ENCODE data around the gene MUCL1.
A peak's percentile ranks its signal among the peaks of the same experiment; 100 is the strongest.

MUCL1 gene, protein sequence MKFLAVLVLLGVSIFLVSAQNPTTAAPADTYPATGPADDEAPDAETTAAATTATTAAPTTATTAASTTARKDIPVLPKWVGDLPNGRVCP

DNA sequence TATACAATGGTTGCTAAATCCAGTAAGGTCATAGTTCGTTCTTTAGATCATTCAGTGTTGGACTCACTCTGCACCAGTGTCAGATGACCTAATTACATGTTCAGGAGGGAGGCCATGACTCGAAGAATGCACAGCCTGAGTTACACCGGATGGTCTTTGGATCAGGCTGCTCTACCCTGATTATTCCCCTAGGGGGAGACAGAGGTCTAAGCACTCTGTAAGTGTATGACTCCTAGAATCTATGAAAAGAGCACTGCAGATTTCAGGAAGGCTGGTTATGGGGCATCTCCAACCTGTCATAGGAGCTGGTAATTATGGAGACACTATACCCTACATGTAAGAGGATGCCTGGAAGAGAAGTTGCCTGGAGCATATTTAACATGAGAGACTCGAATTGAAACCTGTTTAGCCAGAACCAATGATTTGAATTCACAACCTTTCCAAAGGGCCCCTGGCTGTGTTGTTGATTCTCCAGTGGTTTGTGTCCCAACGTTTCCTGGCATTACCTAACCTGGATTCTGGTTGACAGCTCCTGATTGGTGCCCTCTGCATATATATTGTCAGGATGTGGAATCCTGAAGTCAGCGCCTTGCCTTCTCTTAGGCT is at the start of gene MUCL1:
Gene MUCL1 (plus strand): TSS at position 584 of the 606 bp plus-strand sequence. CDS start 67 bp downstream, outside the sequence.
- H3K27ac Mint-ChIP-seq = no peak within 1 kb of the TSS

DNA sequence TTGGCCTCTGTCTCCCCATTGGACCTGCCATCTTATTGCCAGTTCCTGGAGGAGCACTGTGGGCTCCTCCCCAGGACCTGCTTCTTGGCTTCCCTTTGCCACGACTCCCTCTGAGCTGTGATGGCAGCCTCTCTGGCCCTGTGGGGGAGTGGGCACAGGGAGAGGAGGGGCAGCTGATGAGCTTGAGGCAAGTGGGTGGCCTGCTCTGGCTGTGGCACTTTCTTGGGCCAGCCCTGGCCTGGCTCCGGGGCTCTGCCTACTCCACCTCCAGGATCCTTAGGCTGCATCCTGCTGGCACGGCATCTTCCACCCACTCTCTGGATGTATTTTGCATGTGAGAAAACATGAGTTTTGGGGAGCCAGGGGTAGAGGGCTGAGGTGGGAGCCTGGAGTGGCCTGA is 32.6 kb upstream of the MUCL1 start:
- Mint-ChIP-seq H3K4me1 (no peaks in the 10 kb centered on the region), H3K9me3 (peaks cover 4% of the 10 kb centered on the region), H3K27me3 (peaks cover 14% of the 10 kb centered on the region), H3K36me3 (no peaks in the 10 kb centered on the region), H3K27ac (no peak overlapping the region), H3K4me3 (no peak overlapping the region)
- DNase-seq (ENCODE audit: low spot score in 2 of 2) = no peak
- no peak for ATAC-seq (ENCODE audit: low read depth)

More for the DNA sequence above, at the start of gene MUCL1:
- no peaks in the 10 kb centered on the region for H3K9me3 Mint-ChIP-seq
- peaks cover 8% of the 10 kb centered on the region for H3K27me3 Mint-ChIP-seq
- no peak within 1 kb of the TSS for H3K4me3 Mint-ChIP-seq
- DNase-seq (ENCODE audit: low spot score in 2 of 2) (peak; percentile 51 to 63), ATAC-seq (ENCODE audit: low read depth) (peak; percentile 87)
- H3K4me1 Mint-ChIP-seq = no peaks in the 10 kb centered on the region
- peaks cover 2% of the 10 kb centered on the region for H3K36me3 Mint-ChIP-seq

- H3K27me3 Mint-ChIP-seq = peaks cover 8% of the 10 kb centered on the region
- ATAC-seq (ENCODE audit: low read depth) = no peak
- H3K4me3 Mint-ChIP-seq = no peak overlapping the region
- H3K9me3 Mint-ChIP-seq = peaks cover 4% of the 10 kb centered on the region
- DNase-seq (ENCODE audit: low spot score in 2 of 2) = no peak
- no peaks in the 10 kb centered on the region for H3K4me1 Mint-ChIP-seq
- H3K36me3 Mint-ChIP-seq = no peaks in the 10 kb centered on the region
- H3K27ac Mint-ChIP-seq = no peak overlapping the region
These were observed 29.9 kb upstream of the MUCL1 start for GRCh38 chr12:54824402-54824801.

DNA sequence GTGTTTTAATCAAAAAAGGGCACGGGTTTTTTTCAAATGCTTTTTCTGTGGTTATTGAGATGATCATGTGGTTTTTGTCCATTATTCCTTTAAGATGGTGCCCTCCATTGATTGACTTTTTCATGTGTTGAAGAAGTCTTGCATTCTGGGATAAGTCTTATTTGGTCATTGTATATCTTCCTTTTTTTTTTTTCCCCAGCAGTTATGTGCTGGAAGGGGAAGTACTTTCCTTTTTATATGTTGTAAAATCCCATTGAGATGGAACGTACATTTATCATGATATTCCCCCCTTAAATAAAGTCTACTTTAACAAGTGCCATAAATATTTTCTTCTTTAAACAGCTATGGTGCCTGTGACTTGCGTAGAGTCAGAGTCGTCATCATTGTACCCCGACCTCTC is 24.8 kb upstream of the MUCL1 start:
- DNase-seq (ENCODE audit: low spot score in 2 of 2) (no peak), ATAC-seq (ENCODE audit: low read depth) (no peak)
- H3K27me3 Mint-ChIP-seq = peaks cover 4% of the 10 kb centered on the region
- no peaks in the 10 kb centered on the region for H3K36me3 Mint-ChIP-seq
- no peaks in the 10 kb centered on the region for H3K9me3 Mint-ChIP-seq
- H3K4me1 Mint-ChIP-seq = no peaks in the 10 kb centered on the region
- H3K4me3 Mint-ChIP-seq = no peak overlapping the region
- no peak overlapping the region for H3K27ac Mint-ChIP-seq

- Mint-ChIP-seq H3K36me3 (no peaks in the 10 kb centered on the region), H3K9me3 (no peaks in the 10 kb centered on the region), H3K4me3 (no peak overlapping the region), H3K4me1 (no peaks in the 10 kb centered on the region), H3K27me3 (peaks cover 4% of the 10 kb centered on the region), H3K27ac (no peak overlapping the region)
- ATAC-seq (ENCODE audit: low read depth) = no peak
- no peak for DNase-seq (ENCODE audit: low spot score in 2 of 2)
These were observed 24.1 kb upstream of the MUCL1 start for GRCh38 chr12:54830199-54830598.

GRCh38 chr12:54831631-54832030 is 22.7 kb upstream of the MUCL1 start:
- H3K27me3 Mint-ChIP-seq = peaks cover 4% of the 10 kb centered on the region
- peaks cover 4% of the 10 kb centered on the region for H3K9me3 Mint-ChIP-seq
- DNase-seq (ENCODE audit: low spot score in 2 of 2) (no peak), ATAC-seq (ENCODE audit: low read depth) (no peak)
- no peak overlapping the region for H3K4me3 Mint-ChIP-seq
- H3K27ac Mint-ChIP-seq = no peak overlapping the region
- H3K4me1 Mint-ChIP-seq = no peaks in the 10 kb centered on the region
- H3K36me3 Mint-ChIP-seq = no peaks in the 10 kb centered on the region

DNA sequence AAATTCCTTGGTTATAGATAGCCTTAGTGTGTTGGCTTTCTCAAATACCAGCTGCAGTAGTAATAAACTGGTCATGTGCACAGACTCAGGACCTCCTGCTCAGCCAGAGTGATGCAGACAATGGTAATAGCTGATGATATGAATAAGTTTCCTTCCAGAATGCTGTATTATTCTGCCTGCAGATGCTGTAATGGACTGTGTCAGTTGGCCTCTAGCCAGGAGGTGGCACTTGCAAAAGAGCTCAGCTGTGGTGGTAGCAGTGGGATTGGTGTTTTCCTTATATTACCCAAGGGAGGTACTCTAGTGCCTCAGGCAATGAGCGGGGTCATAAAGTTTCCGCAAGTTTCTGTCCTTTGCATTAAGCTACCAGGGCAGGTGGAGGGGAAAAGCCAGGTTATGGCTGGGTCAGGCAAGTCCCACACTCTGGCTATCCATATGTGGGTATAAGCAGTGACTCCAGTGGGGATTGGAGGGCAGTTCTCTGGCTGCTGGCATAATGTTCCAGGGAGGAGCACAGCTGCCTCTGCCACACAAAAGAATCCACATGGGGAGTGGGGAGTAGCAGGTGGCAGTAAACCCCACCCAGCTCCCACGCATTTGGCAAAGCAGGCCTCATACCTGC is 14.0 kb upstream of the MUCL1 start:
- peaks cover 9% of the 10 kb centered on the region for H3K27me3 Mint-ChIP-seq
- no peak overlapping the region for H3K27ac Mint-ChIP-seq

DNA sequence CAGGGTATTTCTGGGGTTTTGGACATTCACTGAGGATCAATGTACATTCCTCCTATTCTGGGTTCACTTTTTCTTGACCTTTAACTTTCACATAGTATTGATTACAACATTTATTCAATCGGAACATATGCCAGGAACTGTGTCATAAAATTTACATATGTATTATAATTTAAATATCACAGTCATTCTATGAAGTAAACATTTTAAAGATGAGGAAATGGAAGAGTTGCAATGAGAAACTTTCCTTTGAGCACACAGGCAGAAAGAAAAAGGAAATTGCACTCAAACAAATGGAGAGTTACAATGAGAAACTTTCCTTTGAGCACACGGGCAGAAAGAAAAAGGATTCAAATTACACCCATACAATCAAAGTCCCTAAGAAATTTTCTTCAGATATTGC is 3.1 kb downstream of the MUCL1 start:
- Mint-ChIP-seq H3K27ac (no peak overlapping the region), H3K36me3 (peaks cover 2% of the 10 kb centered on the region), H3K27me3 (peaks cover 19% of the 10 kb centered on the region), H3K9me3 (no peaks in the 10 kb centered on the region), H3K4me3 (no peak overlapping the region), H3K4me1 (no peaks in the 10 kb centered on the region)
- no peak for DNase-seq (ENCODE audit: low spot score in 2 of 2)
- no peak for ATAC-seq (ENCODE audit: low read depth)

More for the DNA sequence above, 14.0 kb upstream of the MUCL1 start:
- DNase-seq (ENCODE audit: low spot score in 2 of 2) (no peak), ATAC-seq (ENCODE audit: low read depth) (no peak)
- H3K4me1 Mint-ChIP-seq = no peaks in the 10 kb centered on the region
- H3K36me3 Mint-ChIP-seq = peaks cover 3% of the 10 kb centered on the region
- peaks cover 10% of the 10 kb centered on the region for H3K9me3 Mint-ChIP-seq
- H3K4me3 Mint-ChIP-seq = no peak overlapping the region

DNA sequence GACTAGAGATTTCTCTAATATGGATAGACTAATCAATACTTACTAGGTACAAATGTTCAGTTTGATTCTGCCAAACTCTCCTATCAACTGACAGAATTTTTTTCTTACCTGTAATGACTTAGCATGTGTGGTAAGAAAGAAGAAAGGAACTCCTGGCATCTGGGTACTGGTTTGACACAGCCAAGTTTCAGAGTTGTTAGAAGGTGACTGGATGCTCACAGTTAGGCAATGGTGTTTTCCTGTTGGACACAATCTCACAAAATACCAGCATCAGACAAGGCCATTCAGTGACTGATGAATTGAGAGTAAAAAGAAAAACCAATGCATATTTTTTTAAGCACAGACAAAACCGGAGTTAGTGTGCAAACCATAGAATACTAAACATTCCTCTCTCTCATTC is 4.2 kb downstream of the MUCL1 start:
- Mint-ChIP-seq H3K27me3 (peaks cover 24% of the 10 kb centered on the region), H3K4me3 (no peak overlapping the region), H3K4me1 (no peaks in the 10 kb centered on the region), H3K27ac (no peak overlapping the region), H3K36me3 (peaks cover 2% of the 10 kb centered on the region), H3K9me3 (no peaks in the 10 kb centered on the region)
- ATAC-seq (ENCODE audit: low read depth) = no peak
- no peak for DNase-seq (ENCODE audit: low spot score in 2 of 2)

DNA sequence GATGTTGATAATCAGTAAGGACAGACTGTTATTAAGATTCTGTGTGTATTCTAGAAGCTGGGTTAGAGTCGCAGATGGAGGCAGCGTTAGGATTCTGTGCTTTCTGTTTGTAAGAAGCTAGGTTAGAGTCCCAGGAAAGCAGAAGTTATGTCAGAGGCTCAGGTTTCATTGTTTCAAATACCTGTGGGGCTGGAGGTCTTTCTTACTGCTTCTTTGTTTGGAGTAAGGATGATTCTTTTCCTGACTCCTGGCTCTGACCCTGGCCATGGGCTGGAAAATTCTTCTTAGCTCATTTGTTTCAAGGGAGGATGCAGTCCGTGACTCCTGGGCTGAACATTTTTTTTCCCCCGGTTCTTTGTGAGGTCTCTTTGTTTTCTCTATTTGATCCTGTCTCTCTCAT is 5.2 kb downstream of the MUCL1 start:
- DNase-seq (ENCODE audit: low spot score in 2 of 2) (no peak), ATAC-seq (ENCODE audit: low read depth) (no peak)
- peaks cover 2% of the 10 kb centered on the region for H3K36me3 Mint-ChIP-seq
- H3K4me3 Mint-ChIP-seq = no peak overlapping the region
- H3K4me1 Mint-ChIP-seq = no peaks in the 10 kb centered on the region
- no peak overlapping the region for H3K27ac Mint-ChIP-seq
- no peaks in the 10 kb centered on the region for H3K9me3 Mint-ChIP-seq
- H3K27me3 Mint-ChIP-seq = peaks cover 21% of the 10 kb centered on the region

DNA sequence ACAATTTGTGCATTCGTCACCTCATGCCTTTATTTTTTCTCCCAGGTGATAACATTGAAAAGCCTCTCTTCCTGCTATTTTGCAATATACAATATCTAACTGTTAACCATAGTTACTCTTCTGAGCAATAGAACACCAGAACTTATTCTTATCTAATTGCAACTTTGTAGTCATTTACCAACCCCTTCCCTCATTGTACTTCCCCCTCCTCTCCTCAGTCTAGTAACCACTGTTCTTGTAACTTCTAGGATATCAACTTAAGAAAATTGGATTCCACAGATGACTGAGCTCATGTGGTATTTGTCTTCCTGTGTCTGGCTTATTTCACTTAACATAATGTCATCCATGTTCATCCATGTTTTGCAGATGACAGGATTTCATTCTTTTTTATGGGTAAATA is 7.6 kb downstream of the MUCL1 start:
- H3K4me3 Mint-ChIP-seq = no peak overlapping the region
- ATAC-seq (ENCODE audit: low read depth) (no peak), DNase-seq (ENCODE audit: low spot score in 2 of 2) (no peak)
- no peak overlapping the region for H3K27ac Mint-ChIP-seq
- peaks cover 23% of the 10 kb centered on the region for H3K27me3 Mint-ChIP-seq
- no peaks in the 10 kb centered on the region for H3K4me1 Mint-ChIP-seq
- no peaks in the 10 kb centered on the region for H3K9me3 Mint-ChIP-seq
- peaks cover 2% of the 10 kb centered on the region for H3K36me3 Mint-ChIP-seq

GRCh38 chr12:54863948-54864618 is 9.8 kb downstream of the MUCL1 start:
- no peak for ATAC-seq (ENCODE audit: low read depth)
- Mint-ChIP-seq H3K27ac (no peak overlapping the region), H3K36me3 (no peaks in the 10 kb centered on the region), H3K4me1 (no peaks in the 10 kb centered on the region), H3K4me3 (no peak overlapping the region), H3K27me3 (peaks cover 20% of the 10 kb centered on the region), H3K9me3 (no peaks in the 10 kb centered on the region)
- DNase-seq (ENCODE audit: low spot score in 2 of 2) = no peak

DNA sequence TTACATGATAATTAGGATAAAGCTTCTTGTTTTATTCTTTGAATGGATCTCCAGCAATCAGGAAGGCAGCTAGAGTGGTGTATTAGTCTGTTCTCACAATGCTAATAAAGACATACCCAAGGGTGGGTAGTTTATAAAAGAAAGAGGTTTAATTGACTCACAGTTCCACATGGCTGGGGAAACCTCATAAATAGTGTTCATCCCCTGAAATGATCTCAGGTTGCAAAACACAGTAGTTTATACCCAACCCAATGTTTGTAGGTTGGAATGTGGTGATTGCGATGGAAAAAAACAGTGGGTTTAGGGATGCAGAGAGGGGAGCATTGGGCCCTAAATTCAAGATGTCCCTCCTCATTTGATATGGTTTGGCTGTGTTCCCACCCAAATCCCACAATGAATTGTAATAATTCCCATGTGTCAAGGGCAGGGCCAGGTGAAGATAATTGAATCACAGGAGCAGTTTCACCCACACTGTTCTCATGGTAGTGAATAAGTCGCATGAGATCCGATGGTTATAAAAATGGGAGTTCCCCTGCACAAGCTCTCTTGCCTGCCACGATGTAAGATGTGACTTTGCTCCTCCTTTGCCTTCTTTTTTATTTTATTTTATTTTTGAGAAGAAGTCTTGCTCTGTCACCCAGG is 11.5 kb downstream of the MUCL1 start:
- H3K4me1 Mint-ChIP-seq = no peaks in the 10 kb centered on the region
- H3K4me3 Mint-ChIP-seq = no peak overlapping the region
- peaks cover 16% of the 10 kb centered on the region for H3K27me3 Mint-ChIP-seq
- no peaks in the 10 kb centered on the region for H3K36me3 Mint-ChIP-seq
- no peak for DNase-seq (ENCODE audit: low spot score in 2 of 2)
- ATAC-seq (ENCODE audit: low read depth) = no peak
- no peaks in the 10 kb centered on the region for H3K9me3 Mint-ChIP-seq
- H3K27ac Mint-ChIP-seq = no peak overlapping the region

DNA sequence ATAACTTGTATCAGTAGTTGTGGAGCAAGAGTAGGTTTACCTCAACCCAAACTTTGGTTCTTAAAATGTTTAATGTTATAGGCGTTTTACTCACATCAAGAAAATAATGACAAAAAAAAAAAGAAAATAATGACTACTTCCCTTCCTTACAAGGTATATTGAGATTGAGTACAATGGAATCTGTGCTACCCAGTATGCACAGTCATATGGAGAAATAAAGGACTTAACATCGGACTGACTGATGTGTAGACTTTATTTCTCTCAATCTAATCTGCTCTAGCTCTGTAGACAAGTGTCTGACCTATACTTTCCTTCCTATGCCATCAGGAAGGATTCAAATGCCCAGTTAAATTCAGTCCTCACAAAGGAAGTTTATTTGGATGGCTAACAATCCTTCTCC is 14.4 kb downstream of the MUCL1 start:
- DNase-seq (ENCODE audit: low spot score in 2 of 2) = no peak
- Mint-ChIP-seq H3K9me3 (no peaks in the 10 kb centered on the region), H3K4me1 (no peaks in the 10 kb centered on the region), H3K27me3 (peaks cover 4% of the 10 kb centered on the region), H3K27ac (no peak overlapping the region), H3K36me3 (no peaks in the 10 kb centered on the region), H3K4me3 (no peak overlapping the region)
- ATAC-seq (ENCODE audit: low read depth) = no peak

Measured in memory B cell (primary cell).